Fibroblast of pulmonary artery (primary cell): ENCODE data around the gene RASD1.

Source experiments
- DNase-seq: peaks from one replicate; pipeline ENCODE4 v3.0.0-alpha.2; 2010; ENCODE audit warnings: low read depth
- H3K4me3 ChIP-seq: replicated peaks from 2 replicates; pipeline ENCODE4 v1.5.1; 2011; ENCODE audit warnings: low read depth, mild to moderate bottlenecking, control low read depth, low read length, moderate library complexity
- CTCF ChIP-seq: IDR thresholded peaks from 2 replicates; pipeline ENCODE4 v1.5.1; 2011; ENCODE audit warnings: mild to moderate bottlenecking, control low read depth, low read length, inconsistent platforms; ENCODE audit errors: missing control alignments

Gene RASD1

GRCh38 chr17:17502741-17503565 is 6.8 kb upstream of the RASD1 start:
- H3K4me3 ChIP-seq = no peak overlapping the region
- no peak for TF ChIP-seq CTCF
- no peak for DNase-seq

- TF ChIP-seq CTCF = no peak
- H3K4me3 ChIP-seq = no peak overlapping the region
- no peak for DNase-seq
Measured at GRCh38 chr17:17500999-17501605, 4.9 kb upstream of the RASD1 start.

GRCh38 chr17:17499402-17500145 is 3.4 kb upstream of the RASD1 start:
- no peak overlapping the region for H3K4me3 ChIP-seq
- DNase-seq = no peak
- TF ChIP-seq CTCF = no peak

GRCh38 chr17:17498606-17499301 is 2.6 kb upstream of the RASD1 start:
- DNase-seq = no peak
- no peak overlapping the region for H3K4me3 ChIP-seq
- TF ChIP-seq CTCF = no peak

- H3K4me3 ChIP-seq = no peak overlapping the region
- DNase-seq = no peak
- TF ChIP-seq CTCF = no peak
Measured at GRCh38 chr17:17497845-17498520, 1.8 kb upstream of the RASD1 start.
